ENCODE results near the gene ZBTB20. TPM values are rescaled to one million over a fixed set of nuclear protein-coding genes. Genes with fewer than 3 reads are reported as not detected.

The ZBTB20 gene
- total and polyA plus RNA-seq, 2 donors (not counting 1 experiment from before 2014, with no cell fraction given) = 4.0 to 22.5 TPM

DNA sequence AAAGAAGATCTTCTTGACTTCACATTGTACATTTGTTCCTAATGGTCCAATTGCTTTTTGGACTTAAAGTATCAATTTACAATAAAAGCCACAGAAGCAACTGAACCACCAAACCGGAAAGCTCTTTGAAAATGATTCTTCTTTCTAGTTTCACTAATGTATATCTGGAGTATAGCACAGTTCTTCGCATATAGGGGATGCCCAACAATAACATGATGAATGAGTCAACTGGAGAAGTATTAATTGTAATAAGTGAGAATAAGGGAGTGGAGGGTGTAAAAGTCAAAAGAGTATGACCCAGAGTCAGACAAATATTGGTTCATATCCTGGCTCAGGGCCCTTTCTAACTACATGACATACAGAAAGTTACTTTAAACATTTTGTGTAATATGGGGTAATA is 425.2 kb downstream of the ZBTB20 start:
- no peak overlapping the region for H3K4me2 ChIP-seq (ENCODE audit: extremely low read depth, insufficient read depth, low read length)
- no peaks in the 10 kb centered on the region for H3K79me2 ChIP-seq (ENCODE audit: control insufficient read depth, insufficient read depth, low read length)
- no peaks in the 10 kb centered on the region for H4K20me1 ChIP-seq (ENCODE audit: control insufficient read depth, extremely low read depth, insufficient read depth, low read length)
- H3K27ac ChIP-seq (ENCODE audit: insufficient read depth, low read length) = no peak overlapping the region
- H3K27me3 ChIP-seq (ENCODE audit: control insufficient read depth, insufficient read depth, low read length) = no peaks in the 10 kb centered on the region
- DNase-seq (ENCODE audit: low read depth in 2 of 2) = no peak
- no peak overlapping the region for H3K9ac ChIP-seq (ENCODE audit: insufficient read depth, low read length)
- TF ChIP-seq EZH2 (IDR thresholded peaks at IDR 0.05; ENCODE audit: low read length, missing control alignments) = no peak
- no peak for TF ChIP-seq CTCF (conservative IDR thresholded peaks at IDR 0.05 in 1 of 2, IDR thresholded peaks at IDR 0.05 in 1 of 2; ENCODE audit: low read depth in 1 of 2, low read length in 2 of 2)
- no peak overlapping the region for H3K4me3 ChIP-seq (replicated peaks in 1 of 4; ENCODE audit: control extremely low read depth in 1 of 4, insufficient read depth in 1 of 4, low read depth in 3 of 4, low read length in 4 of 4)
- H2AFZ ChIP-seq (ENCODE audit: low read length) = no peak overlapping the region
- H3K36me3 ChIP-seq (ENCODE audit: control insufficient read depth, insufficient read depth, low read length) = no peaks in the 10 kb centered on the region
- no peaks in the 10 kb centered on the region for H3K4me1 ChIP-seq (ENCODE audit: control insufficient read depth, extremely low read depth, insufficient read depth, low read length)
- no peaks in the 10 kb centered on the region for H3K9me3 ChIP-seq (ENCODE audit: control insufficient read depth, insufficient read depth, low read depth, low read length)

GRCh38 chr3:114721209-114721608 is 425.9 kb downstream of the ZBTB20 start:
- TF ChIP-seq CTCF (conservative IDR thresholded peaks at IDR 0.05 in 1 of 2, IDR thresholded peaks at IDR 0.05 in 1 of 2; ENCODE audit: low read depth in 1 of 2, low read length in 2 of 2) = no peak
- TF ChIP-seq EZH2 (IDR thresholded peaks at IDR 0.05; ENCODE audit: low read length, missing control alignments) = no peak
- DNase-seq (ENCODE audit: low read depth in 2 of 2) = no peak
- Histone ChIP-seq H3K9me3 (ENCODE audit: control insufficient read depth, insufficient read depth, low read depth, low read length) (no peaks in the 10 kb centered on the region), H3K27me3 (ENCODE audit: control insufficient read depth, insufficient read depth, low read length) (no peaks in the 10 kb centered on the region), H3K4me3 (replicated peaks in 1 of 4; ENCODE audit: control extremely low read depth in 1 of 4, insufficient read depth in 1 of 4, low read depth in 3 of 4, low read length in 4 of 4) (no peak overlapping the region), H3K4me2 (ENCODE audit: extremely low read depth, insufficient read depth, low read length) (no peak overlapping the region), H3K27ac (ENCODE audit: insufficient read depth, low read length) (no peak overlapping the region), H3K9ac (ENCODE audit: insufficient read depth, low read length) (no peak overlapping the region), H3K79me2 (ENCODE audit: control insufficient read depth, insufficient read depth, low read length) (no peaks in the 10 kb centered on the region), H4K20me1 (ENCODE audit: control insufficient read depth, extremely low read depth, insufficient read depth, low read length) (no peaks in the 10 kb centered on the region), H3K36me3 (ENCODE audit: control insufficient read depth, insufficient read depth, low read length) (no peaks in the 10 kb centered on the region), H2AFZ (ENCODE audit: low read length) (no peak overlapping the region), H3K4me1 (ENCODE audit: control insufficient read depth, extremely low read depth, insufficient read depth, low read length) (no peaks in the 10 kb centered on the region)

DNA sequence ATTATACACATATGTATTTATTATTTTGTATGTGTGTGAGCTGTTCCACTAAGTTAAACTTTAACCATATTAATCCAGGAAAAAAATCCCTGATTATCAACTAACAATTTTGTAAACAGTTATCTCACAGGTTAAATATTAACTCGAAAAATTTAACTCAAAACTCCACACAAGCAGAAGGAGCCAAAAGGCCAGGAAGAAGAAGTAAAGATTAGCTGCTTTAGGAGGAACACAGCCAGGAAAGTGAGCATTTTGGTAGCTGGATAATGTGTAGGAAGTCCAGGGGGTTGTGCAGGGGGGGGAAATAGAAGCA is 428.2 kb downstream of the ZBTB20 start:
- H3K4me1 ChIP-seq (ENCODE audit: control insufficient read depth, extremely low read depth, insufficient read depth, low read length) = no peaks in the 10 kb centered on the region
- H3K4me2 ChIP-seq (ENCODE audit: extremely low read depth, insufficient read depth, low read length) = no peak overlapping the region
- no peaks in the 10 kb centered on the region for H4K20me1 ChIP-seq (ENCODE audit: control insufficient read depth, extremely low read depth, insufficient read depth, low read length)
- no peaks in the 10 kb centered on the region for H3K36me3 ChIP-seq (ENCODE audit: control insufficient read depth, insufficient read depth, low read length)
- no peak overlapping the region for H2AFZ ChIP-seq (ENCODE audit: low read length)
- TF ChIP-seq EZH2 (IDR thresholded peaks at IDR 0.05; ENCODE audit: low read length, missing control alignments) = no peak
- TF ChIP-seq CTCF (conservative IDR thresholded peaks at IDR 0.05 in 1 of 2, IDR thresholded peaks at IDR 0.05 in 1 of 2; ENCODE audit: low read depth in 1 of 2, low read length in 2 of 2) = no peak
- no peak for DNase-seq (ENCODE audit: low read depth in 2 of 2)
- no peak overlapping the region for H3K27ac ChIP-seq (ENCODE audit: insufficient read depth, low read length)
- no peak overlapping the region for H3K4me3 ChIP-seq (replicated peaks in 1 of 4; ENCODE audit: control extremely low read depth in 1 of 4, insufficient read depth in 1 of 4, low read depth in 3 of 4, low read length in 4 of 4)
- H3K9ac ChIP-seq (ENCODE audit: insufficient read depth, low read length) = no peak overlapping the region
- no peaks in the 10 kb centered on the region for H3K79me2 ChIP-seq (ENCODE audit: control insufficient read depth, insufficient read depth, low read length)
- H3K9me3 ChIP-seq (ENCODE audit: control insufficient read depth, insufficient read depth, low read depth, low read length) = no peaks in the 10 kb centered on the region
- no peaks in the 10 kb centered on the region for H3K27me3 ChIP-seq (ENCODE audit: control insufficient read depth, insufficient read depth, low read length)
